ENCODE data around the gene ELP5.

- TF ChIP-seq PATZ1 (CRISPR knock-in tag; IDR thresholded peaks at IDR 0.05; ENCODE audit: borderline replicate concordance) (no peak), ZFP30 (CRISPR knock-in tag; IDR thresholded peaks at IDR 0.05) (no peak), TCF4 (CRISPR knock-in tag; IDR thresholded peaks at IDR 0.05; ENCODE audit: borderline replicate concordance) (no peak), CREB5 (CRISPR knock-in tag; IDR thresholded peaks at IDR 0.05; ENCODE audit: low read depth) (no peak), ZFP3 (CRISPR knock-in tag; IDR thresholded peaks at IDR 0.05) (no peak)
These were observed 43.9 kb upstream of the ELP5 start for GRCh38 chr17:7208027-7208571.

Measured in SK-N-SH treated with all-trans-retinoic acid at 6 μM for 48 hours (cell line).